SH-SY5Y (cell line): ENCODE results near the gene OR10AD1.

Experiments used
- GATA2 ChIP-seq: IDR thresholded peaks from 2 replicates; pipeline ENCODE4 v1.6.1; 2011; ENCODE audit warnings: mild to moderate bottlenecking, low read depth, low read length
- GATA3 ChIP-seq: IDR thresholded peaks from 2 replicates; pipeline ENCODE4 v1.6.1; 2011; ENCODE audit warnings: low read depth, mild to moderate bottlenecking, low read length, moderate library complexity

OR10AD1 gene

GRCh38 chr12:48157018-48157888 is 45.8 kb downstream of the OR10AD1 start, which contains the start of gene ASB8:
TSS of gene ASB8 (minus strand) at chr12:48157515. CDS start at chr12:48153496, 4,019 bp downstream.
- TF ChIP-seq GATA2, result no peak
- no peak for TF ChIP-seq GATA3

DNA sequence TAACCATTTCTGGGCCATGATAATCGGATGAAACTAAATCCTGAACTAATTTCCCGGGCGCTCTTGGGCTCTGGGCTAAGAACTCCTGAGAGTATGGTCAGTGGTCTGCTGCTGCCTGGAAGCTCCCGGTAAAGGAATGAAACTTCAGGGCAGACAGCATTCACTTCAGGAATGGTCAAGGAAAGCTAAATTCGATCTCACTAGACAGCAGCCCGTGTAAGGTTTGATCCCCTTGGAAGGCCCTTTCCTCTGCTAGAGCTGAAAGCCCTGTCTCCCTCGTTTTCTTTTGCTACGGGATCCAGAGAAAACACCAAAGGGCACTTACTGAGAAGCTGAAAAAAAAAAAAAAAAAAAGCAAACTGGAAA is 46.5 kb downstream of the OR10AD1 start:
- TF ChIP-seq GATA3, result no peak
- no peak for TF ChIP-seq GATA2
